WTC11 (cell line): ENCODE results near the gene GTF2H1.

Source experiments
- ARID4B ChIP-seq: sonication (generic); formaldehyde crosslinking; IDR thresholded peaks from 2 replicates; pipeline ENCODE4 v1.8.0; 2023; ENCODE audit warnings: missing genetic modification reagents, mild to moderate bottlenecking, borderline replicate concordance
- CREB1 ChIP-seq: sonication (generic); formaldehyde crosslinking; IDR thresholded peaks from 2 replicates; pipeline ENCODE4 v1.8.0; 2023; ENCODE audit warnings: mild to moderate bottlenecking, missing genetic modification reagents
- CTCF ChIP-seq: fragments of 200-600 bp; IDR thresholded peaks from 2 replicates; pipeline ENCODE4 v1.8.0; 2022; ENCODE audit warnings: antibody characterized with exemption
- E2F4 ChIP-seq: sonication (generic); formaldehyde crosslinking; IDR thresholded peaks from 2 replicates; pipeline ENCODE4 v1.8.1; 2022; ENCODE audit warnings: low read depth, mild to moderate bottlenecking, moderate library complexity, missing genetic modification reagents, borderline replicate concordance
- ESRRA ChIP-seq: sonication (generic); formaldehyde crosslinking; IDR thresholded peaks from 2 replicates; pipeline ENCODE4 v1.8.1; 2022; ENCODE audit warnings: mild to moderate bottlenecking, missing genetic modification reagents, borderline replicate concordance
- JUN ChIP-seq: sonication (generic); formaldehyde crosslinking; IDR thresholded peaks from 2 replicates; pipeline ENCODE4 v1.8.0; 2023; ENCODE audit warnings: mild to moderate bottlenecking, missing genetic modification reagents
- NR2C2 ChIP-seq: sonication (generic); formaldehyde crosslinking; IDR thresholded peaks from 2 replicates; pipeline ENCODE4 v1.8.0; 2022; ENCODE audit warnings: mild to moderate bottlenecking, missing genetic modification reagents
- ZNF232 ChIP-seq: sonication (generic); formaldehyde crosslinking; IDR thresholded peaks from 2 replicates; pipeline ENCODE4 v1.8.0; 2022; ENCODE audit warnings: mild to moderate bottlenecking, missing genetic modification reagents

GRCh38 chr11:18295316-18295715 is 27.1 kb upstream of the GTF2H1 start:
- TF ChIP-seq E2F4 (CRISPR knock-in tag) (no peak), ZNF232 (CRISPR knock-in tag) (no peak), ARID4B (CRISPR knock-in tag) (no peak), CTCF (no peak), NR2C2 (no peak), JUN (CRISPR knock-in tag) (no peak), ESRRA (CRISPR knock-in tag) (no peak), CREB1 (CRISPR knock-in tag) (no peak)
